SK-N-SH treated with all-trans-retinoic acid at 6 μM for 48 hours (cell line): ENCODE results near the gene MLXIP.

Source experiments
- ARNTL ChIP-seq: fragments of 450-650 bp; formaldehyde crosslinking; IDR thresholded peaks from 2 replicates; pipeline ENCODE4 v1.5.0; 2020; ENCODE audit warnings: low read depth, mild to moderate bottlenecking, moderate library complexity, borderline replicate concordance
- BACH2 ChIP-seq: fragments of 250-450 bp; sonication (Bioruptor Pico); IDR thresholded peaks from 2 replicates; pipeline ENCODE4 v1.9.0; 2021; ENCODE audit warnings: mild to moderate bottlenecking, borderline replicate concordance
- SNAI2 ChIP-seq: fragments of 250-450 bp; sonication (Bioruptor Pico); IDR thresholded peaks from 2 replicates; pipeline ENCODE4 v1.5.0; 2020; ENCODE audit warnings: mild to moderate bottlenecking, moderate library complexity
- ZFP3 ChIP-seq: fragments of 250-450 bp; sonication (Bioruptor Pico); IDR thresholded peaks from 2 replicates; pipeline ENCODE4 v1.5.0; 2020; ENCODE audit warnings: mild to moderate bottlenecking, moderate library complexity
- ZNF8 ChIP-seq: fragments of 450-650 bp; formaldehyde crosslinking; IDR thresholded peaks from 2 replicates; pipeline ENCODE4 v1.5.0; 2020; ENCODE audit warnings: mild to moderate bottlenecking, moderate library complexity
- TF ChIP-seq, protein P1 (sequence below): fragments of 250-450 bp; sonication (Bioruptor Pico); IDR thresholded peaks from 2 replicates; pipeline ENCODE4 v1.8.0; 2020; ENCODE audit warnings: mild to moderate bottlenecking, moderate library complexity, borderline replicate concordance
- TF ChIP-seq, protein P2 (sequence below): fragments of 250-450 bp; sonication (Bioruptor Pico); IDR thresholded peaks from 2 replicates; pipeline ENCODE4 v1.5.1; 2021; ENCODE audit warnings: mild to moderate bottlenecking, moderate library complexity
- TF ChIP-seq, protein P3 (sequence below): fragments of 250-450 bp; sonication (Bioruptor Pico); IDR thresholded peaks from 2 replicates; pipeline ENCODE4 v1.8.0; 2021; ENCODE audit warnings: low read depth, mild to moderate bottlenecking, moderate library complexity, borderline replicate concordance

DNA sequence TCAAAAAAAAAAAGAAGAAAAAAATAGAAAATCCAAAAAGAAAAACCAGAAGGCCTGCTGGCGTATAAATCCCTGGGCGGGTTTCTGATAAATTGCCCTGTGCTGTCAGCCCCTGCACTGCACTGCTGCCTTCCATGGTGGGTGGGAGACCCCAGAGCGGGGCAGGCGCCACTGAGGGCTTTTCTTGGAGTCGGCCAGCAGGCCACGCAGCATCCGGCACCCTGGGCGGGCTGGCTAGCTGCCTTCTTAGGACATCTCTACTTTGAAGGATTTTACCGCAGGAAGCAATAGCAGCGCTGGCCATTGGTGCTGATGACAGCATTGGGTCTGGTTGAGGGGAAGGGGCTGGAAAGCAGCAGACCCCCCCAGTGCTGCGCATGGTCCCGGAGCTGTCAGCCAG lies 66.3 kb downstream of the MLXIP start:
- TF ChIP-seq, protein P1, sequence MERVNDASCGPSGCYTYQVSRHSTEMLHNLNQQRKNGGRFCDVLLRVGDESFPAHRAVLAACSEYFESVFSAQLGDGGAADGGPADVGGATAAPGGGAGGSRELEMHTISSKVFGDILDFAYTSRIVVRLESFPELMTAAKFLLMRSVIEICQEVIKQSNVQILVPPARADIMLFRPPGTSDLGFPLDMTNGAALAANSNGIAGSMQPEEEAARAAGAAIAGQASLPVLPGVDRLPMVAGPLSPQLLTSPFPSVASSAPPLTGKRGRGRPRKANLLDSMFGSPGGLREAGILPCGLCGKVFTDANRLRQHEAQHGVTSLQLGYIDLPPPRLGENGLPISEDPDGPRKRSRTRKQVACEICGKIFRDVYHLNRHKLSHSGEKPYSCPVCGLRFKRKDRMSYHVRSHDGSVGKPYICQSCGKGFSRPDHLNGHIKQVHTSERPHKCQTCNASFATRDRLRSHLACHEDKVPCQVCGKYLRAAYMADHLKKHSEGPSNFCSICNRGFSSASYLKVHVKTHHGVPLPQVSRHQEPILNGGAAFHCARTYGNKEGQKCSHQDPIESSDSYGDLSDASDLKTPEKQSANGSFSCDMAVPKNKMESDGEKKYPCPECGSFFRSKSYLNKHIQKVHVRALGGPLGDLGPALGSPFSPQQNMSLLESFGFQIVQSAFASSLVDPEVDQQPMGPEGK (CRISPR knock-in tag): no peak
- TF ChIP-seq, protein P2, sequence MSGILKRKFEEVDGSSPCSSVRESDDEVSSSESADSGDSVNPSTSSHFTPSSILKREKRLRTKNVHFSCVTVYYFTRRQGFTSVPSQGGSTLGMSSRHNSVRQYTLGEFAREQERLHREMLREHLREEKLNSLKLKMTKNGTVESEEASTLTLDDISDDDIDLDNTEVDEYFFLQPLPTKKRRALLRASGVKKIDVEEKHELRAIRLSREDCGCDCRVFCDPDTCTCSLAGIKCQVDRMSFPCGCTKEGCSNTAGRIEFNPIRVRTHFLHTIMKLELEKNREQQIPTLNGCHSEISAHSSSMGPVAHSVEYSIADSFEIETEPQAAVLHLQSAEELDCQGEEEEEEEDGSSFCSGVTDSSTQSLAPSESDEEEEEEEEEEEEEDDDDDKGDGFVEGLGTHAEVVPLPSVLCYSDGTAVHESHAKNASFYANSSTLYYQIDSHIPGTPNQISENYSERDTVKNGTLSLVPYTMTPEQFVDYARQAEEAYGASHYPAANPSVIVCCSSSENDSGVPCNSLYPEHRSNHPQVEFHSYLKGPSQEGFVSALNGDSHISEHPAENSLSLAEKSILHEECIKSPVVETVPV (CRISPR knock-in tag): no peak
- TF ChIP-seq BACH2 (CRISPR knock-in tag): no peak
- TF ChIP-seq, protein P3, sequence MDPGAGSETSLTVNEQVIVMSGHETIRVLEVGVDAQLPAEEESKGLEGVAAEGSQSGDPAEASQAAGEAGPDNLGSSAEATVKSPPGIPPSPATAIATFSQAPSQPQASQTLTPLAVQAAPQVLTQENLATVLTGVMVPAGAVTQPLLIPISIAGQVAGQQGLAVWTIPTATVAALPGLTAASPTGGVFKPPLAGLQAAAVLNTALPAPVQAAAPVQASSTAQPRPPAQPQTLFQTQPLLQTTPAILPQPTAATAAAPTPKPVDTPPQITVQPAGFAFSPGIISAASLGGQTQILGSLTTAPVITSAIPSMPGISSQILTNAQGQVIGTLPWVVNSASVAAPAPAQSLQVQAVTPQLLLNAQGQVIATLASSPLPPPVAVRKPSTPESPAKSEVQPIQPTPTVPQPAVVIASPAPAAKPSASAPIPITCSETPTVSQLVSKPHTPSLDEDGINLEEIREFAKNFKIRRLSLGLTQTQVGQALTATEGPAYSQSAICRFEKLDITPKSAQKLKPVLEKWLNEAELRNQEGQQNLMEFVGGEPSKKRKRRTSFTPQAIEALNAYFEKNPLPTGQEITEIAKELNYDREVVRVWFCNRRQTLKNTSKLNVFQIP (CRISPR knock-in tag): no peak
- TF ChIP-seq ZNF8 (CRISPR knock-in tag): no peak
- no peak for TF ChIP-seq SNAI2 (CRISPR knock-in tag)
- no peak for TF ChIP-seq ARNTL
- no peak for TF ChIP-seq ZFP3
